K562 (cell line): ENCODE measurements around the gene NACC1. TPM values are rescaled to one million over a fixed set of nuclear protein-coding genes. Genes with fewer than 3 reads are reported as not detected.

Source experiments
- ATAC-seq: fragments of 200-7000 bp; cut with Tn5 transposase; 3 replicates; pipeline ENCODE4 v1.9.1; 2020; ENCODE audit warnings: moderate library complexity
- BruUV-seq: library from RNA; stranded (reverse); fragments of 400-500 nt; replicated peaks from 2 replicates; lab custom pipeline; 2021; lab: Mats Ljungman, UMichigan
- CTCF ChIA-PET: fragments of 300-600 bp; formaldehyde crosslinking; extraction: SDS; loops from one replicate; lab custom pipeline; 2021; ENCODE audit warnings: low intra/inter-chr PET ratio; lab: Yijun Ruan, JAX
- POLR2A ChIA-PET: fragments of 300-600, 350-650 bp; sonication (Branson Sonifier 250); formaldehyde crosslinking; extraction: SDS; loops from one replicate; lab custom pipeline; 2021; ENCODE audit warnings: antibody characterized with exemption, inconsistent platforms; lab: Yijun Ruan, JAX
- DNase-seq, 4 experiments: peaks; one replicate each; pipeline versions ENCODE4 v3.0.0 to v3.0.0-alpha.2; 2011 to 2018; ENCODE audit warnings: low spot score in 3 of 4, mixed read lengths in 3 of 4; ENCODE audit errors: extremely low read depth in 1 of 4
- FAIRE-seq: peaks from 2 replicates; lab custom pipeline; 2011; peaks lifted over from hg19 to GRCh38; lab: Jason Lieb, UNC
- H2AFZ ChIP-seq: 2 replicates; pipeline ENCODE4 v1.6.0; 2011; ENCODE audit warnings: low read depth, low read length, control low read depth, inconsistent platforms
- H3K27ac ChIP-seq: fragments of 200-600 bp; 3 replicates; pipeline ENCODE4 v1.8.0; 2011; ENCODE audit warnings: low read depth, mild to moderate bottlenecking, control low read depth, inconsistent platforms, low read length, moderate library complexity, mixed read lengths; ENCODE audit errors: extremely low read depth
- H3K27me3 ChIP-seq, 2 experiments: fragments of 300-600 bp in 1 of 2; 2 replicates in 1 of 2; 3 replicates in 1 of 2; pipeline versions ENCODE4 v1.6.0 to v1.8.0; 2011; ENCODE audit warnings: inconsistent platforms in 2 of 2, low read length in 2 of 2, mild to moderate bottlenecking in 1 of 2, mixed read lengths in 1 of 2, moderate library complexity in 1 of 2; ENCODE audit not compliant: control insufficient read depth in 2 of 2, insufficient read depth in 2 of 2
- H3K36me3 ChIP-seq: fragments of 300-600 bp; 3 replicates; pipeline ENCODE4 v1.8.0; 2011; ENCODE audit warnings: mild to moderate bottlenecking, low read length, inconsistent platforms; ENCODE audit not compliant: control insufficient read depth, insufficient read depth
- H3K4me1 ChIP-seq, 2 experiments: fragments of 200-600 bp in 1 of 2; replicated peaks in 1 of 2; 2 replicates in 1 of 2; 3 replicates in 1 of 2; pipeline versions ENCODE4 v1.5.1 to v1.8.0; 2011; ENCODE audit warnings: inconsistent platforms in 2 of 2, low read length in 2 of 2, mild to moderate bottlenecking in 1 of 2, mixed read lengths in 1 of 2, moderate library complexity in 1 of 2; ENCODE audit not compliant: control insufficient read depth in 2 of 2, insufficient read depth in 2 of 2
- H3K4me2 ChIP-seq: 2 replicates; pipeline ENCODE4 v1.6.1; 2011; ENCODE audit warnings: low read length, control low read depth, inconsistent platforms, mixed read lengths; ENCODE audit not compliant: insufficient read depth
- H3K4me3 ChIP-seq: fragments of 200-600 bp; sonication (generic), shearing (Covaris generic); 2 replicates; pipeline ENCODE4 v1.5.1; 2016; ENCODE audit warnings: control low read depth, inconsistent platforms
- H3K79me2 ChIP-seq: fragments of 200-600 bp; 3 replicates; pipeline ENCODE4 v1.8.0; 2011; ENCODE audit warnings: low read length, inconsistent platforms; ENCODE audit not compliant: control insufficient read depth, insufficient read depth
- H3K9ac ChIP-seq, 2 experiments: 2 replicates each; pipeline versions ENCODE4 v1.6.0 to v1.6.1; 2011; ENCODE audit warnings: low read depth in 2 of 2, low read length in 2 of 2, control low read depth in 1 of 2, inconsistent platforms in 1 of 2, mild to moderate bottlenecking in 1 of 2, mixed read lengths in 1 of 2; ENCODE audit not compliant: insufficient read depth in 1 of 2
- H3K9me1 ChIP-seq: one replicate; pipeline ENCODE4 v1.6.0; 2011; ENCODE audit warnings: inconsistent platforms, mild to moderate bottlenecking, low read length, moderate library complexity; ENCODE audit not compliant: control insufficient read depth, insufficient read depth
- H3K9me3 ChIP-seq: replicated peaks from 2 replicates; pipeline ENCODE4 v1.5.1; 2011; ENCODE audit warnings: low read depth, low read length, inconsistent platforms; ENCODE audit not compliant: control insufficient read depth, insufficient read depth
- H4K20me1 ChIP-seq: replicated peaks from 2 replicates; pipeline ENCODE4 v1.6.1; 2011; ENCODE audit warnings: low read length, inconsistent platforms, mixed read lengths; ENCODE audit not compliant: control insufficient read depth, insufficient read depth
- EP300 ChIP-seq: IDR thresholded peaks from 2 replicates; pipeline ENCODE4 v1.6.1; 2012; ENCODE audit warnings: low read length, improper control_type of control experiment
- KHSRP ChIP-seq: fragments of 450-650 bp; IDR thresholded peaks from 2 replicates; pipeline ENCODE4 v1.6.1; 2017
- PBX2 ChIP-seq, 2 experiments: IDR thresholded peaks in 1 of 2; conservative IDR thresholded peaks in 1 of 2; 2 replicates each; pipeline ENCODE4 v1.6.1; 2016; ENCODE audit warnings: low read depth in 2 of 2, mild to moderate bottlenecking in 1 of 2, missing compliant biosample characterization in 1 of 2, missing genetic modification characterization in 1 of 2, moderate library complexity in 1 of 2
- POLR2B ChIP-seq: fragments of 450-650 bp; IDR thresholded peaks from 2 replicates; pipeline ENCODE4 v1.6.1; 2018; ENCODE audit warnings: low read depth; ENCODE audit not compliant: partially characterized antibody
- SMARCB1 ChIP-seq: IDR thresholded peaks from 2 replicates; pipeline ENCODE4 v1.6.1; 2011; ENCODE audit warnings: improper control_type of control experiment, low read depth; ENCODE audit not compliant: insufficient read length
- WGBS: fragments of 100-300 bp; shearing (Covaris generic); methylation state at CpG from one replicate; pipeline ENCODE4 v1.1.6; 2016; ENCODE audit warnings: low coverage, mixed read lengths; ENCODE audit not compliant: insufficient coverage; ENCODE audit errors: missing lambda C conversion rate; 5-methylcytosine and 5-hydroxymethylcytosine counted together
- in situ Hi-C: fragments of 300-500 bp; cut with MboI; formaldehyde crosslinking; loops from 4 replicates; pipeline ENCODE4 v1.15.0; 2018; ENCODE audit warnings: inconsistent platforms, mixed read lengths
- intact Hi-C: fragments of 100-400 bp; cut with micrococcal nuclease; formaldehyde crosslinking; loops from 2 replicates; pipeline ENCODE4 v1.14.2; 2022
- polyA plus RNA-seq, 8 experiments: library from polyadenylated mRNA; depleted of rRNA in 4 of 8; stranded (reverse) in 5 of 8; unstranded in 3 of 8; fragments of >200 nt; fragmentation: Nextera tagmentation in 2 of 8; fragmentation: Illumina TruSeq in 1 of 8; extraction: Ambion mirVana in 2 of 8; extraction: Trizol in 1 of 8; gene quantifications; 2 replicates each; pipeline versions ENCODE4 v1.2.1 to v1.2.3, GENCODE V29; 2011 to 2014; ENCODE audit warnings: inconsistent platforms in 1 of 8, missing spikeins in 1 of 8
- total RNA-seq, 7 experiments: library from RNA; depleted of rRNA in 6 of 7; stranded (reverse); fragments of >200 nt in 6 of 7; fragmentation: Illumina TruSeq in 2 of 7; extraction: Trizol in 2 of 7; gene quantifications; 2 replicates each; pipeline versions ENCODE4 v1.2.1 to v1.2.3, GENCODE V29; 2011 to 2021; ENCODE audit warnings: low replicate concordance in 1 of 7

The NACC1 gene
- total and polyA plus RNA-seq, 9 of the 15 experiments (the other 6 are each of a cell fraction or from before 2014, with no cell fraction given), result 0.04 to 96.6 (median 25.8) TPM

- Histone ChIP-seq H3K4me1 (peaks cover 4 to 6% of the 10 kb centered on the region in 2 experiments; a peak in 3 of 5 replicates), H2AFZ (0 out of 2 replicates have a peak overlapping the region, but pooled peaks have one; percentile 24), H3K27ac (no peak overlapping the region), H4K20me1 (no peaks in the 10 kb centered on the region), H3K9ac (no peak overlapping the region), H3K9me1 (no peaks in the 10 kb centered on the region), H3K4me3 (no peak overlapping the region), H3K4me2 (no peak overlapping the region), H3K9me3 (no peaks in the 10 kb centered on the region), H3K36me3 (no peaks in the 10 kb centered on the region), H3K79me2 (no peaks in the 10 kb centered on the region), H3K27me3 (no peaks in the 10 kb centered on the region)
- ChIA-PET CTCF (no interaction called here), POLR2A (interaction anchor here (0.9 to 1.2 kb wide), 2 partner anchors 11 to 83 kb away, joined by 3 to 4 read pairs; no protein-coding TSS in a partner anchor)
- 33% methylated on average over 2 of the region's 4 CpGs for WGBS
- no peak for TF ChIP-seq POLR2B
- no peak for TF ChIP-seq EP300
- TF ChIP-seq KHSRP, result no peak
- no peak for TF ChIP-seq SMARCB1
- TF ChIP-seq PBX2 (CRISPR knock-in tag; IDR thresholded peaks at IDR 0.05; ENCODE audit: low read depth), result no peak
- no peak for TF ChIP-seq PBX2 (tag; conservative IDR thresholded peaks at IDR 0.05; ENCODE audit: low read depth)
- FAIRE-seq, result no peak
- ATAC-seq, result no peak
- in situ Hi-C loops (no loop called here), intact Hi-C loops (no loop called here)
- no peak for DNase-seq
- BruUV-seq, result no TSS peak
Measured at GRCh38 chr19:13187419-13187818, 69.4 kb downstream of the NACC1 start.
